Fibroblast of lung (primary cell): ENCODE results near the gene PSG1. TPM values are rescaled to one million over a fixed set of nuclear protein-coding genes. Genes with fewer than 3 reads are reported as not detected.
A peak's percentile ranks its signal among the peaks of the same experiment; 100 is the strongest.
"Not testable (repeated sequence)": the region's sequence is repeated elsewhere in the genome, so short reads cannot be mapped to it uniquely, and the experiment has no call there.

Experiments
- DNase-seq, 2 donors: peaks; one replicate each; pipeline versions ENCODE4 v3.0.0 to v3.0.0-alpha.2; 2010; ENCODE audit warnings: low read depth in 2 of 2
- H2AFZ ChIP-seq: 2 replicates; pipeline ENCODE4 v1.5.1; 2012; ENCODE audit warnings: low read length, control low read depth, inconsistent platforms
- H3K27ac ChIP-seq: 2 replicates; pipeline ENCODE4 v1.5.1; 2011; ENCODE audit warnings: low read length, control low read depth; ENCODE audit not compliant: insufficient read depth
- H3K27me3 ChIP-seq: 2 replicates; pipeline ENCODE4 v1.5.1; 2011; ENCODE audit warnings: mild to moderate bottlenecking, low read length; ENCODE audit not compliant: control insufficient read depth, insufficient read depth
- H3K36me3 ChIP-seq: 2 replicates; pipeline ENCODE4 v1.5.1; 2011; ENCODE audit warnings: low read length; ENCODE audit not compliant: control insufficient read depth, insufficient read depth
- H3K4me1 ChIP-seq: 2 replicates; pipeline ENCODE4 v1.5.1; 2011; ENCODE audit warnings: low read length; ENCODE audit not compliant: control insufficient read depth, insufficient read depth; ENCODE audit errors: extremely low read depth
- H3K4me2 ChIP-seq: 2 replicates; pipeline ENCODE4 v1.5.1; 2011; ENCODE audit warnings: low read length, control low read depth; ENCODE audit not compliant: insufficient read depth; ENCODE audit errors: extremely low read depth
- H3K4me3 ChIP-seq, 4 experiments: fragments of 200-600 bp in 1 of 4; sonication (generic) in 1 of 4; replicated peaks in 1 of 4; 2 replicates each; pipeline ENCODE4 v1.5.1; 2011 to 2016; ENCODE audit warnings: low read length in 4 of 4, low read depth in 3 of 4, mild to moderate bottlenecking in 3 of 4, control low read depth in 2 of 4, inconsistent platforms in 1 of 4, mixed read lengths in 1 of 4; ENCODE audit not compliant: insufficient read depth in 1 of 4; ENCODE audit errors: control extremely low read depth in 1 of 4
- H3K79me2 ChIP-seq: 2 replicates; pipeline ENCODE4 v1.5.1; 2012; ENCODE audit warnings: mild to moderate bottlenecking, low read length, inconsistent platforms; ENCODE audit not compliant: control insufficient read depth, insufficient read depth
- H3K9ac ChIP-seq: 2 replicates; pipeline ENCODE4 v1.5.1; 2011; ENCODE audit warnings: mild to moderate bottlenecking, low read length, control low read depth; ENCODE audit not compliant: insufficient read depth
- H3K9me3 ChIP-seq: 2 replicates; pipeline ENCODE4 v1.5.1; 2012; ENCODE audit warnings: low read depth, low read length; ENCODE audit not compliant: control insufficient read depth, insufficient read depth
- H4K20me1 ChIP-seq: 2 replicates; pipeline ENCODE4 v1.5.1; 2011; ENCODE audit warnings: low read length; ENCODE audit not compliant: control insufficient read depth, insufficient read depth; ENCODE audit errors: extremely low read depth
- EZH2 ChIP-seq: IDR thresholded peaks from 2 replicates; pipeline ENCODE4 v1.5.1; 2012; ENCODE audit warnings: low read length, control low read depth, mild to moderate bottlenecking; ENCODE audit errors: missing control alignments
- polyA plus RNA-seq, 2 donors: library from polyadenylated mRNA; depleted of rRNA in 1 of 2; stranded (reverse) in 1 of 2; unstranded in 1 of 2; fragments of >200 nt; gene quantifications; 2 replicates each; pipeline ENCODE4 v1.2.1, GENCODE V29; 2011 to 2012; ENCODE audit warnings: missing spikeins in 1 of 2
- total RNA-seq: library from RNA; depleted of rRNA; stranded (reverse); fragments of >200 nt; gene quantifications from 2 replicates; pipeline ENCODE4 v1.2.1, GENCODE V29; 2014

Gene PSG1
- total and polyA plus RNA-seq, 2 donors (not counting 1 experiment from before 2014, with no cell fraction given): 1.3 to 16.4 TPM

DNA sequence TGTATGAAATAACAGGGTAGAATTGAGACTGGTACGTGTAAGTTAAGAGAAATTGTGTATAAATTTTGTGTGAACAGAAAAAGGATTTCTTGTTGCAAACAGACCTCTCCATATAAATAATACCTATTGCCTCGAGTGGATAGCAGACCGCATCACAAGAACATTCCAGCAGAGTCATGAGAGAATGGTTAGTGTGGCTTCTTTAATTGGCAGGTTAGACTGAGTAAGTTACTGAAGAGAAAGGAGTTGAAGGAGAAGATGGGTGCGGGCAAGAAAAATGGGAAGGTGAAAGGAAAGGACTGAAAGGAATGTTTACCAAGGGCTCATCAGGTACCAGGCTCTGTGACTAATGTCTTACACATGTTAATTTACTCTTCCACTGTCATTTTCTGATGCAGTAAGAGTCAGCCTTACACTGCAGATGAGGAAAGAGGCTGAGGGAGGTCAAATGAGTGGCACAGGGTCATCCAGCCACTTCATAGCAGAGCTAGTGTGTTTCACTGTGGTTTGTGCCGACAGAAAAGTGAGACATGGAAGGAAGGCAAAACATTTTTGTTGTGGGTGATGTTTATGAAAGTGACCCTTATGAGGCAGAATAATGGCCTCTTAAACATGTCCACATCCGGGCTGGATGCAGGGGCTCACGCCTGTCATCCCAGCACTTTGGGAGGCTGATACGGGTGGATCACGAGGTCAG lies 46.6 kb downstream of the PSG1 start:
- H3K27ac ChIP-seq, H3K9me3 ChIP-seq, H3K4me2 ChIP-seq, H3K27me3 ChIP-seq, H4K20me1 ChIP-seq, H3K9ac ChIP-seq, H3K4me1 ChIP-seq, H2AFZ ChIP-seq, H3K4me3 ChIP-seq, H3K36me3 ChIP-seq, H3K79me2 ChIP-seq: not testable (repeated sequence)
- DNase-seq: peak in 1 of 2 donors; percentile 18

DNA sequence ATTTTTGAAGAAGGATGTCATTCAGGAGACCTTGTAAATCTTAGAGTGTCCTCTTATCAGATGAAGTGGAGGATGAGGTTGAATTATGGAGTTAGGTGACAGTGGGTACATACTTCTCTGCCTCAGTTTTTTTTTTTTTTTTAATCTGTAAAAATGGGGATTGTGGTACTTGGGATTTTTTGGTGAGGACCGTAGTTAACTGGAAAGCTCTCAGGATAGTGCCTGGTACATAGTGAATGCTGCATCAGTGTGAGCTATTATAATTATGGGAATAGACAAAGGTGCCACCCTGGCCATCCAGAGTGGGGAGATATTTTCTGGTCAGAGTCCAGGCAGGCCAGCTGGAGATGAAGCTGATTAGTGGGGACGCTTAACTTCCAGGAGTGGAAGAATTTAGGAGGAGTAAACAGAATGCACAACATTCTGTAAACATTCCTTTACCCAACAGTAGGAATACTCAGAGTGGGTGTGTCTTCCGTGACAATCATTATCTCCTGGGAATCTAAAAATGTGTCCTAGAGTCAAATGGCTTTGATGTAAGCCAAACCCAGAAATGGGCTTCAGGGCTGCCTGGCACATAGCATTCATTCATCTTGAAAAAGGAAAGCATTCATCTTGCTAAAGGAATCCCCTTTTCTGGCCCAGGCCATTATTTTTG lies 47.4 kb downstream of the PSG1 start:
- H3K4me3 ChIP-seq: not testable (repeated sequence)

GRCh38 chr19:42831221-42832019 lies 48.1 kb downstream of the PSG1 start:
- TF ChIP-seq EZH2: no peak
- Histone ChIP-seq H3K4me1 (peaks cover 3% of the 10 kb centered on the region), H3K4me2 (no peak overlapping the region), H3K4me3 (no peak overlapping the region), H3K27ac (no peak overlapping the region), H3K27me3 (no peaks in the 10 kb centered on the region), H3K9ac (no peak overlapping the region), H4K20me1 (no peaks in the 10 kb centered on the region), H3K79me2 (no peaks in the 10 kb centered on the region), H3K36me3 (no peaks in the 10 kb centered on the region), H3K9me3 (no peaks in the 10 kb centered on the region), H2AFZ (no peak overlapping the region)
- DNase-seq: no peak

More for the DNA sequence above, 47.4 kb downstream of the PSG1 start:
- H3K79me2 ChIP-seq, DNase-seq, H3K36me3 ChIP-seq, H3K27ac ChIP-seq, H3K4me2 ChIP-seq, H4K20me1 ChIP-seq, H3K9me3 ChIP-seq, H3K27me3 ChIP-seq, H3K9ac ChIP-seq, H2AFZ ChIP-seq, H3K4me1 ChIP-seq: not testable (repeated sequence)

- not testable (repeated sequence) for H3K9ac ChIP-seq, H3K4me1 ChIP-seq, H4K20me1 ChIP-seq, H3K4me2 ChIP-seq, H3K9me3 ChIP-seq, H3K79me2 ChIP-seq, H3K4me3 ChIP-seq, H2AFZ ChIP-seq, H3K36me3 ChIP-seq, H3K27me3 ChIP-seq
- DNase-seq: peak; percentile 40 to 80
- peak overlapping the region; percentile 36 for H3K27ac ChIP-seq
These were observed 58.1 kb downstream of the PSG1 start for GRCh38 chr19:42821306-42821977.

GRCh38 chr19:42819960-42820650 lies 59.4 kb downstream of the PSG1 start:
- H3K36me3 ChIP-seq, H3K9ac ChIP-seq, H2AFZ ChIP-seq, H3K27me3 ChIP-seq, H3K4me1 ChIP-seq, H3K9me3 ChIP-seq, H3K79me2 ChIP-seq, H3K4me3 ChIP-seq, H3K4me2 ChIP-seq, H4K20me1 ChIP-seq: not testable (repeated sequence)
- peak overlapping the region; percentile 79 for H3K27ac ChIP-seq
- peak; percentile 67 to 93 for DNase-seq
